ENCODE results near the gene ZNF236. TPM values are rescaled to one million over a fixed set of nuclear protein-coding genes. Genes with fewer than 3 reads are reported as not detected.

The ZNF236 gene
- total RNA-seq, 2 experiments from 2014 or later = 14.4 to 15.6 TPM

GRCh38 chr18:76922107-76922506 is 99.8 kb downstream of the ZNF236 start:
- Mint-ChIP-seq H3K27me3 (no peaks in the 10 kb centered on the region), H3K4me3 (no peak overlapping the region), H3K4me1 (ENCODE audit: low read depth) (peaks cover 12% of the 10 kb centered on the region), H3K27ac (no peak overlapping the region), H3K9me3 (no peaks in the 10 kb centered on the region), H3K36me3 (peaks cover 44% of the 10 kb centered on the region)
- DNase-seq = peak; percentile 60
- ChIA-PET CTCF (interaction anchor here (0.7 to 3.7 kb wide), 11 partner anchors 9 to 289 kb away, joined by 3 to 24 read pairs (median 4); no protein-coding TSS in a partner anchor), POLR2A (interaction anchor here (0.6 kb wide), 1 partner anchor 81 kb away, joined by 5 read pairs; no protein-coding TSS in a partner anchor)
- intact Hi-C loops (cut with micrococcal nuclease) = loop anchor here (1.0 to 2.0 kb wide), 2 partner anchors 61 to 139 kb away; no protein-coding TSS in a partner anchor

GRCh38 chr18:76923485-76924085 is 101.2 kb downstream of the ZNF236 start:
- no peak overlapping the region for H3K27ac Mint-ChIP-seq
- H3K36me3 Mint-ChIP-seq = peaks cover 42% of the 10 kb centered on the region
- no peaks in the 10 kb centered on the region for H3K9me3 Mint-ChIP-seq
- no peak for DNase-seq
- H3K27me3 Mint-ChIP-seq = no peaks in the 10 kb centered on the region
- POLR2A ChIA-PET = no interaction called here
- no peak overlapping the region for H3K4me3 Mint-ChIP-seq
- H3K4me1 Mint-ChIP-seq (ENCODE audit: low read depth) = peaks cover 13% of the 10 kb centered on the region
- CTCF ChIA-PET = interaction anchor here (1.4 to 3.7 kb wide), 3 partner anchors 60 to 122 kb away, joined by 4 to 24 read pairs (median 7); no protein-coding TSS in a partner anchor
- intact Hi-C loops (cut with micrococcal nuclease) = loop anchor here (2.0 kb wide), 1 partner anchor 137 kb away; no protein-coding TSS in a partner anchor

GRCh38 chr18:76925501-76925900 is 103.1 kb downstream of the ZNF236 start:
- DNase-seq = no peak
- POLR2A ChIA-PET = no interaction called here

GRCh38 chr18:76927223-76927725 is 104.9 kb downstream of the ZNF236 start:
- no peak for DNase-seq
- ChIA-PET CTCF (interaction anchor here (1.2 kb wide), 1 partner anchor 57 kb away, joined by 4 read pairs; no protein-coding TSS in a partner anchor), POLR2A (no interaction called here)
- H3K9me3 Mint-ChIP-seq = no peaks in the 10 kb centered on the region
- no peak overlapping the region for H3K27ac Mint-ChIP-seq
- intact Hi-C loops (cut with micrococcal nuclease) = no loop called here
- H3K27me3 Mint-ChIP-seq = no peaks in the 10 kb centered on the region
- peaks cover 37% of the 10 kb centered on the region for H3K36me3 Mint-ChIP-seq
- H3K4me3 Mint-ChIP-seq = no peak overlapping the region
- H3K4me1 Mint-ChIP-seq (ENCODE audit: low read depth) = peaks cover 5% of the 10 kb centered on the region

More at GRCh38 chr18:76925501-76925900, 103.1 kb downstream of the ZNF236 start:
- H3K27ac Mint-ChIP-seq = no peak overlapping the region
- intact Hi-C loops (cut with micrococcal nuclease) = no loop called here
- CTCF ChIA-PET = interaction anchor here (0.9 kb wide), 1 partner anchor 123 kb away, joined by 3 read pairs; no protein-coding TSS in a partner anchor
- H3K4me1 Mint-ChIP-seq (ENCODE audit: low read depth) = peaks cover 17% of the 10 kb centered on the region
- H3K27me3 Mint-ChIP-seq = no peaks in the 10 kb centered on the region
- peaks cover 43% of the 10 kb centered on the region for H3K36me3 Mint-ChIP-seq
- H3K4me3 Mint-ChIP-seq = no peak overlapping the region
- H3K9me3 Mint-ChIP-seq = no peaks in the 10 kb centered on the region

DNA sequence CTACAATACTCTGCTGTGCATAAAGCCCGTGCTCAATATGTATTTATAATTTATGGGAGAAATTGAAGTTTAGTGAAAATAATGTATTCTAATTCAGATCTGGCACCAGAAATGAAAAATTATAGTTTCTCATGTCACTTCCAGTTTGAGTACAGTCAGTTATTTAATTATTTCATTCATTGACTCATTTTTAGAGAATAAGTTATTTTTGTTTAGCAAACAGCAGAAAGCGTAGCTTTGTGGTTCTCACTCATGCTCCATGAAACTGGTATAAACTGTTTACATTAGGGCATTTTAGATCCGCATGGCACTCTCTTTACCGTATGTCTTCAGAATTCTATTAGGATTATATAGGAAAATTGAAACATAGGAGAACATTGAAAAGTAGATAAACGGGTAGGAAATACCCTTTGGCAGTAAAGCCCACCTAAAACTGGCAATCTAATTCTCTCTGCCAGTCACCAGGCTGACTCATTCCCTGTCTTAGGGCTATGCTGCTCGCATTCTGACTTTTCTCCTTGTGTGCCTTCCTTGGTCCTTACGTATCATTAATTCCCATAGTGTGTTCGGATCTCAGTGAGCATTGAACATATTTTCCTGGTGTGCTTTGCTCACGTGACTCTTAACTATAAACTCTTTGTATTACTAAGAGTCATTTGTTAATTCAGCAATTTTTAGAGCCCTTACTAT is 106.0 kb downstream of the ZNF236 start:
- Mint-ChIP-seq H3K27ac (no peak overlapping the region), H3K4me1 (ENCODE audit: low read depth) (peaks cover 4% of the 10 kb centered on the region), H3K4me3 (no peak overlapping the region), H3K9me3 (no peaks in the 10 kb centered on the region), H3K27me3 (no peaks in the 10 kb centered on the region), H3K36me3 (peaks cover 44% of the 10 kb centered on the region)
- ChIA-PET CTCF (no interaction called here), POLR2A (interaction anchor here (0.6 kb wide), 1 partner anchor 135 kb away, joined by 3 read pairs; no protein-coding TSS in a partner anchor)
- intact Hi-C loops (cut with micrococcal nuclease) = no loop called here
- no peak for DNase-seq

DNA sequence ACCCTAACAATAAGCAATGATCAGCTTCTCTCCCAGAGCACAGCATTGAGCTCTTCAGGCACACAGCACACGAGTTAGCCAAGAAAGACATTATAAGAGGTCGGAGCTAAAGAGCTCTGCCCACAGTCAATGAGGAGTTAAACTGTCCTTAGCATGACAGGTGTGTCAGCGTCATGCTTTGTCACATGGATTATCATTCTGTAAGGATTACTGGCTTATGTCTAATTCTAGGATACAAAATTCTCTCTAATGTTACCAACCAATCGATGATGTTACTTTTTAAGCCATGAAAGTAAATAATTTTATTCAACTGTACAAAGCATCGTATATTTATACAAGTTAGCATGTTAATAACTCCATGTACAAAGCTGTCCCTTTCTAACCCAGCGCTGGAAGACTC is 108.8 kb downstream of the ZNF236 start:
- H3K4me3 Mint-ChIP-seq = no peak overlapping the region
- CTCF ChIA-PET = interaction anchor here (1.0 to 1.4 kb wide), 4 partner anchors 9 to 129 kb away, joined by 3 to 7 read pairs (median 5); no protein-coding TSS in a partner anchor
- H3K9me3 Mint-ChIP-seq = no peaks in the 10 kb centered on the region
- intact Hi-C loops (cut with micrococcal nuclease) = no loop called here
- H3K27me3 Mint-ChIP-seq = no peaks in the 10 kb centered on the region
- peaks cover 36% of the 10 kb centered on the region for H3K36me3 Mint-ChIP-seq
- peaks cover 4% of the 10 kb centered on the region for H3K4me1 Mint-ChIP-seq (ENCODE audit: low read depth)
- POLR2A ChIA-PET = no interaction called here
- no peak overlapping the region for H3K27ac Mint-ChIP-seq
- no peak for DNase-seq

- H3K27ac Mint-ChIP-seq = no peak overlapping the region
- no peaks in the 10 kb centered on the region for H3K27me3 Mint-ChIP-seq
- no peak for DNase-seq
- no peaks in the 10 kb centered on the region for H3K9me3 Mint-ChIP-seq
- intact Hi-C loops (cut with micrococcal nuclease) = no loop called here
- CTCF ChIA-PET = interaction anchor here (1.0 to 1.4 kb wide), 4 partner anchors 10 to 130 kb away, joined by 3 to 7 read pairs (median 5); no protein-coding TSS in a partner anchor
- H3K36me3 Mint-ChIP-seq = peaks cover 35% of the 10 kb centered on the region
- peaks cover 4% of the 10 kb centered on the region for H3K4me1 Mint-ChIP-seq (ENCODE audit: low read depth)
- POLR2A ChIA-PET = no interaction called here
- no peak overlapping the region for H3K4me3 Mint-ChIP-seq
Observed at GRCh38 chr18:76932026-76932819, 109.9 kb downstream of the ZNF236 start.

DNA sequence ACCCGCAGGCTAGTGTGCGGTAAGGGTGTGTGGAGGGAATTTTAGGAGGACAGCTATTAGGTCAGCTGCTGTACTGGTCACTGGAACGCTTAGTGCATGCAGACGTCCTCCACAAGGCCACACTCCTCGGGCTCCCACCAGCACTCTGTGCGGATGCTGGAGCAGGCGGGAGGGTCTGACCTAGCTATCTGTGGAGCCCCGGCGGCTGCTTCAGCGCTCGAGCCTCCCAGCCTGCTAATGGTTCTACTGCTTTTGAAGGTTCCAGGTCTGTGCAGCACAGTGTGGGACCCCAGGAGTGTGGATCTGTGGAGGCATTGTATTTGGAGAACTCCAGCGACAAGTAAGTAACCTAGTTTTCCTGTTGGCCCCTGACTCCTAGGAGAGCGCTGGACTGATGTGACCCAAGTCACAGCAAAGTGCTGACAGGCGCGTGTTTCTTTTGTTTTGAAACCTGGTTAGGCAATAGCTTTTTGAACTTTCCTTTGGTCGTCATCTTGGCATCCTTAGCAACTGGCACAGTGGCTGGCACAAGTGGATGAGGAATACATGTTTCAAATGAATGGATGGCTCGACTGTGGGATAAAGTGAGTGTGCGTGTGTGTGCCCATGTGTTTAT is 113.5 kb downstream of the ZNF236 start:
- peaks cover 27% of the 10 kb centered on the region for H3K36me3 Mint-ChIP-seq
- ChIA-PET POLR2A (no interaction called here), CTCF (no interaction called here)
- H3K4me1 Mint-ChIP-seq (ENCODE audit: low read depth) = no peaks in the 10 kb centered on the region
- H3K27me3 Mint-ChIP-seq = no peaks in the 10 kb centered on the region
- H3K9me3 Mint-ChIP-seq = no peaks in the 10 kb centered on the region
- no peak overlapping the region for H3K4me3 Mint-ChIP-seq
- intact Hi-C loops (cut with micrococcal nuclease) = no loop called here
- DNase-seq = no peak
- no peak overlapping the region for H3K27ac Mint-ChIP-seq

GRCh38 chr18:76936877-76937276 is 114.5 kb downstream of the ZNF236 start:
- Mint-ChIP-seq H3K36me3 (peaks cover 25% of the 10 kb centered on the region), H3K4me3 (no peak overlapping the region), H3K4me1 (ENCODE audit: low read depth) (no peaks in the 10 kb centered on the region), H3K27ac (no peak overlapping the region), H3K9me3 (no peaks in the 10 kb centered on the region), H3K27me3 (no peaks in the 10 kb centered on the region)
- DNase-seq = no peak
- intact Hi-C loops (cut with micrococcal nuclease) = no loop called here
- POLR2A ChIA-PET = no interaction called here
- CTCF ChIA-PET = no interaction called here

DNA sequence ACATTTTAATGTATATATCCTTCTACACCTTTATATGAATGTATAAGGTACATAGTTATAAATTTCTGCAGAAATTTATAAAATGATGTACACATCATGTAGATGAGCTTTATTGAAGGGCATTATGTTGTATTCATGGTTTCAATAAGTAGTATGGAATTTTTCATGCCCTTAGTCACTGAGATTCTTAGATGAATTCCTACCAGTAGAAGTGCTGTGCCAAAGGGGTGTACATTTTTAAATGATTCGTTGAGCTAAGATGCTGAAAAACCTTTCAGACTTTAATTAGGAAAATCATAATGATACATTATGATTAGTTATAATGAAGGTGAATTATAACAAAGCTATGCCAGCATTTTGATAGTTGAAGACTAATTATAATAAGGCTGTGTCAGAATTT is 115.2 kb downstream of the ZNF236 start:
- DNase-seq = no peak
- POLR2A ChIA-PET = no interaction called here
- intact Hi-C loops (cut with micrococcal nuclease) = no loop called here
- Mint-ChIP-seq H3K36me3 (peaks cover 19% of the 10 kb centered on the region), H3K9me3 (no peaks in the 10 kb centered on the region), H3K27me3 (no peaks in the 10 kb centered on the region), H3K4me1 (ENCODE audit: low read depth) (no peaks in the 10 kb centered on the region), H3K27ac (no peak overlapping the region), H3K4me3 (no peak overlapping the region)
- CTCF ChIA-PET = interaction anchor here (0.7 kb wide), 1 partner anchor 1373 kb away, joined by 3 read pairs; no protein-coding TSS in a partner anchor

DNA sequence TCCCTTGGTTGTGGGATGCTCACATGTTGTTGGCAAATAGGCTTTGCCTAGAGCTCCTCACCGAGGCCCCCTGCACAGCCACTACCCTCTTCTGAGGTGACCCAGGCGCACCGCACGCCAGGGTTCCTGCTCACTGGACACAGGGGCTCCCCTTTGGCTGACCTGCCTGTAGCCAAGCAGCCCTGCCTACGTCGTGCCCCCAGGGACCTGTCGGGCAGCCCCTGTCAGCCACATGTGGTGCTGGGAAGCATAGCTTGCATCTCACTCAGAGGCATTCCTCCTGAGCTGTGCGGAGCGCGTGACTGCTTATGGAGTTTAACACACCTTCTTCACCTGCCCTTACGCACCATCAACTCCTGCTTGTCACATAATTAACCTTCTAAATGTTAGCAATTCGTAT is 116.3 kb downstream of the ZNF236 start:
- POLR2A ChIA-PET = no interaction called here
- Mint-ChIP-seq H3K27ac (no peak overlapping the region), H3K9me3 (no peaks in the 10 kb centered on the region), H3K4me1 (ENCODE audit: low read depth) (no peaks in the 10 kb centered on the region), H3K4me3 (no peak overlapping the region), H3K27me3 (no peaks in the 10 kb centered on the region), H3K36me3 (peaks cover 16% of the 10 kb centered on the region)
- intact Hi-C loops (cut with micrococcal nuclease) = no loop called here
- CTCF ChIA-PET = no interaction called here
- DNase-seq = no peak
